ENCODE measurements around the gene GLRA2. TPM values are rescaled to one million over a fixed set of nuclear protein-coding genes. Genes with fewer than 3 reads are reported as not detected.
"Not testable (repeated sequence)": the region's sequence is repeated elsewhere in the genome, so short reads cannot be mapped to it uniquely, and the experiment has no call there.

Gene GLRA2
- total RNA-seq, 4 donors from 2014 or later, result not detected

DNA sequence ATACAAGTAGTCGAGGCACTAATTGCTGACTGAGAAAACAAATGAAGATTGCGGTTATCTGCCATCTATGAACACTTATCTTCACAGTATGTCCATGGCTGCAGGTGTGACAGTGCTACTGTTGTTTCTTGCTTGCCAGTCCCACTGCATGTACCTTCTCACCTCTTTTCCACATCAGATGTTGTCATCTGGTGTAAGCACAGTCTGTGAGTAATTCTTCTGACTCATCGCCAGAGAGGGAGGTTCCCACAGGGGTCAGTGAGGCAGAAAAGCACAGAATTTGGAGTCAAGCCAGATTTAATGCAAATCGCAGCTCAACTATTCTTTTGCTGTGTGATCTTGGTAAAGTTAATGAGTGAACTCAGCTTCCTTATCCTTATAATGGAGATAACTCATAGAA, 144.4 kb downstream of the GLRA2 start:
- intact Hi-C loops (cut with DNase I; ENCODE audit: low total_unique reads) (no loop called here), in situ Hi-C loops (cut with MboI; ENCODE audit: low sequenced_read_pairs in 4 of 4) (no loop called here)
- H3K27me3 ChIP-seq, result no peaks in the 10 kb centered on the region
- H3K9me3 ChIP-seq, result peaks cover 0 to 5% (median 0%) of the 10 kb centered on the region in 3 donors
- no peak overlapping the region for H3K4me3 ChIP-seq
- DNase-seq (no peak), ATAC-seq (no peak)
- H3K4me1 ChIP-seq, result no peaks in the 10 kb centered on the region
- no peak for TF ChIP-seq POLR2A (IDR thresholded peaks at IDR 0.05)
- H3K36me3 ChIP-seq, result no peaks in the 10 kb centered on the region
- H3K27ac ChIP-seq, result no peak overlapping the region

DNA sequence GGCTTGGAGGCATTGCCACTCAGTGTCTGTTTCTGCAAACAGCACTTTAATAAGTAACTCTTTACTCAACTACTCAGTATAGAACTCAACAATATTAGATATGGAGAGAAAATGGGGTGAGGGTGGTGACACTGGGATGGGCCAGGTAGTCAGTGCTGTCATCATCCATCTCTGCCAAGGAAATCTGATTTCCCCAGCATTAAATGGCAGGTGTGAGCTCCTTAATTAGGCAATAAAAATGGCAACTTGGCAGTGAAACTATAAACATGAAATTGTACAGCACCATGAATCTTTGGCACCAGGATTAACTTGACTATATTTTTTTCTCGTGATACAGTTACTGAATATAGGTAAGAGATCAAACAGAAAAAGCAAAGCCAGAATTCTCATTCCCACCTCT, 146.2 kb downstream of the GLRA2 start:
- TF ChIP-seq, protein P1, sequence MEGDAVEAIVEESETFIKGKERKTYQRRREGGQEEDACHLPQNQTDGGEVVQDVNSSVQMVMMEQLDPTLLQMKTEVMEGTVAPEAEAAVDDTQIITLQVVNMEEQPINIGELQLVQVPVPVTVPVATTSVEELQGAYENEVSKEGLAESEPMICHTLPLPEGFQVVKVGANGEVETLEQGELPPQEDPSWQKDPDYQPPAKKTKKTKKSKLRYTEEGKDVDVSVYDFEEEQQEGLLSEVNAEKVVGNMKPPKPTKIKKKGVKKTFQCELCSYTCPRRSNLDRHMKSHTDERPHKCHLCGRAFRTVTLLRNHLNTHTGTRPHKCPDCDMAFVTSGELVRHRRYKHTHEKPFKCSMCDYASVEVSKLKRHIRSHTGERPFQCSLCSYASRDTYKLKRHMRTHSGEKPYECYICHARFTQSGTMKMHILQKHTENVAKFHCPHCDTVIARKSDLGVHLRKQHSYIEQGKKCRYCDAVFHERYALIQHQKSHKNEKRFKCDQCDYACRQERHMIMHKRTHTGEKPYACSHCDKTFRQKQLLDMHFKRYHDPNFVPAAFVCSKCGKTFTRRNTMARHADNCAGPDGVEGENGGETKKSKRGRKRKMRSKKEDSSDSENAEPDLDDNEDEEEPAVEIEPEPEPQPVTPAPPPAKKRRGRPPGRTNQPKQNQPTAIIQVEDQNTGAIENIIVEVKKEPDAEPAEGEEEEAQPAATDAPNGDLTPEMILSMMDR (IDR thresholded peaks at IDR 0.05 in 4 of 5, conservative IDR thresholded peaks at IDR 0.05 in 1 of 5), result no peak
- no peak for TF ChIP-seq POLR2A (IDR thresholded peaks at IDR 0.05)
- intact Hi-C loops (cut with DNase I; ENCODE audit: low total_unique reads) (no loop called here), in situ Hi-C loops (cut with MboI; ENCODE audit: low sequenced_read_pairs in 4 of 4) (no loop called here)
- H3K27me3 ChIP-seq, result no peaks in the 10 kb centered on the region
- H3K9me3 ChIP-seq, result peaks cover 0 to 5% (median 0%) of the 10 kb centered on the region in 3 donors
- DNase-seq (no peak), ATAC-seq (no peak)
- H3K36me3 ChIP-seq, result no peaks in the 10 kb centered on the region
- H3K4me1 ChIP-seq, result no peaks in the 10 kb centered on the region
- H3K4me3 ChIP-seq, result no peak overlapping the region
- no peak overlapping the region for H3K27ac ChIP-seq

DNA sequence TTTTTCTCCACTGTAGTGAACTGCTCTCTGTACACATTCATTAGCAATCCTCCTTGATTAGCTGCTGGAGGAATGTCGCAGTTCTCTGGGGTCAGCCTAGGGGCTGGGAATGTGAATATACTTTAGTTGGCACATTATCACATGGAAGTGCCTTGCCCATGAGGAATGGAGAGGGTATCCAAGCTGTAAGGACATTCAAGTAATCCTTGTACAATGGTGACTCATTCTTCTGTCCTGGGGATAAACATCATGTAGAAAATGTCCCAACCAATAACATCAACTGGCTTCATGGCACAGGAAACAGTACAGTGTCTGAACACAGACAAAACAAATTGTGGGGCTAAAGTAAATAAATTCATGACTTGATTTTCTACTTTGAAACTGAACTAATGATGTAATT, 147.1 kb downstream of the GLRA2 start:
- Histone ChIP-seq H3K4me1 (no peaks in the 10 kb centered on the region), H3K27ac (no peak overlapping the region), H3K36me3 (no peaks in the 10 kb centered on the region), H3K9me3 (peaks cover 0 to 5% (median 0%) of the 10 kb centered on the region in 3 donors), H3K4me3 (no peak overlapping the region), H3K27me3 (no peaks in the 10 kb centered on the region)
- intact Hi-C loops (cut with DNase I; ENCODE audit: low total_unique reads), result no loop called here
- in situ Hi-C loops (cut with MboI; ENCODE audit: low sequenced_read_pairs in 4 of 4), result no loop called here
- TF ChIP-seq POLR2A (IDR thresholded peaks at IDR 0.05), result no peak
- TF ChIP-seq, protein P1 (IDR thresholded peaks at IDR 0.05 in 4 of 5, conservative IDR thresholded peaks at IDR 0.05 in 1 of 5), result no peak
- no peak for ATAC-seq
- DNase-seq, result no peak

DNA sequence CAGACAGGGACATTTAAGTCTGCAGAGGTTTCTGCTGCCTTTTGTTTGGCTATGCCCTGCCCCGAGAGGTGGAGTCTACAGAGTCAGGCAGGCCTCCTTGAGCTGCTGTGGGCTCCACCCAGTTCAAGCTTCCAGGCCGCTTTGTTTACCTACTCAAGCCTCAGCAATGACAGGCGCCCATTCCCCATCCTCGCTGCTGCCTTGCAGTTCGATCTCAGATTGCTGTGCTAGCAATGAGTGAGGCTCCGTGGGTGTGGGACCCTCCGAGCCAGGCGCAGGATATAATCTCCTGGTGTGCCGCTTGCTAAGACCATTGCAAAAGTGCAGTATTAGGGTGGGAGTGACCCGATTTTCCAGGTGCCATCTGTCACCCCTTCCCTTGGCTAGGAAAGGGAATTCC, 159.0 kb downstream of the GLRA2 start:
- in situ Hi-C loops (cut with MboI; ENCODE audit: low sequenced_read_pairs in 4 of 4); H3K36me3 ChIP-seq; H3K4me1 ChIP-seq; H3K27ac ChIP-seq; DNase-seq; H3K27me3 ChIP-seq; H3K9me3 ChIP-seq; intact Hi-C loops (cut with DNase I; ENCODE audit: low total_unique reads); ATAC-seq; H3K4me3 ChIP-seq: not testable (repeated sequence)

DNA sequence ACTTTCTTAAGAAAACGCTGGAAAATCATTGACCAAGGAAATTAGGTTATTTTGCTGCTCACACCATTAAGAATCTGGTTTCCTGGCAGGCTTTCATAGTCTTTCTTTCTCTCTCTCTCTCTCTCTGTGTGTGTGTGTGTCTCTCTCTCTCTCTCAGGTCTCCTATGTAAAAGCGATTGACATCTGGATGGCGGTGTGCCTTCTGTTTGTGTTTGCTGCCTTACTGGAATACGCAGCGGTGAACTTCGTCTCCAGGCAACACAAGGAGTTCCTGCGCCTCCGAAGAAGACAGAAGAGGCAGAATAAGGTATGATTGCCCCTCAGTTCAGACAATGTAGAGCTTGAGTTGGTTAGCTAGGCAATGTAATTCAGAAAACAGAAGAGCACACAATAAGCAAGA, 161.2 kb downstream of the GLRA2 start:
- intact Hi-C loops (cut with DNase I; ENCODE audit: low total_unique reads), result no loop called here
- TF ChIP-seq POLR2A (IDR thresholded peaks at IDR 0.05), result no peak
- TF ChIP-seq, protein P1 (IDR thresholded peaks at IDR 0.05 in 4 of 5, conservative IDR thresholded peaks at IDR 0.05 in 1 of 5), result no peak
- Histone ChIP-seq H3K27me3 (no peaks in the 10 kb centered on the region), H3K36me3 (no peaks in the 10 kb centered on the region), H3K4me1 (no peaks in the 10 kb centered on the region), H3K4me3 (no peak overlapping the region), H3K27ac (no peak overlapping the region), H3K9me3 (no peaks in the 10 kb centered on the region)
- DNase-seq, result no peak
- no peak for ATAC-seq
- in situ Hi-C loops (cut with MboI; ENCODE audit: low sequenced_read_pairs in 4 of 4), result no loop called here

DNA sequence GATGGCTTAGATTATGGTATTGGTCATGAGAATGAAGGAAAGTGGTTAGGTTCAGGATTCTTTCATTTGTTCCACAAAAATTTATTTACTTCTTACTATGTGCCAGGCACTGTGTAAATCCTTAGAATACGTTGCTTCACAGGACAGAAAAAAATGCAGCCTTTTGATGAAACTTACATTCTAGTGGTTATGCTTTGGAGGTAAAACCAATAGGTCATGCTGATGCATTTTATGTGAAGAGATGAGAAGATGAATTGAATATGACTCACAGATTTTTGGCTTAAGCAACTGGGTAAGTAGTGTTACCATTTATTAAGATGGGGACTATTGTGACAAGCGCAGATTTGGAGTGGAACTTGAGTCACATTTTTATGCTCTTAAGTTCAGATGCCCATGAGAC, 165.3 kb downstream of the GLRA2 start:
- DNase-seq, result no peak
- no peak for ATAC-seq
- Histone ChIP-seq H3K27me3 (no peaks in the 10 kb centered on the region), H3K4me3 (no peak overlapping the region), H3K4me1 (no peaks in the 10 kb centered on the region), H3K9me3 (no peaks in the 10 kb centered on the region), H3K27ac (no peak overlapping the region), H3K36me3 (no peaks in the 10 kb centered on the region)
- in situ Hi-C loops (cut with MboI; ENCODE audit: low sequenced_read_pairs in 4 of 4) (no loop called here), intact Hi-C loops (cut with DNase I; ENCODE audit: low total_unique reads) (no loop called here)
- TF ChIP-seq, protein P1 (IDR thresholded peaks at IDR 0.05 in 4 of 5, conservative IDR thresholded peaks at IDR 0.05 in 1 of 5), result no peak

All from gastrocnemius medialis (tissue), 4 donors.